Fibroblast of skin of scalp (primary cell): ENCODE measurements around the gene YPEL5.
A peak's percentile ranks its signal among the peaks of the same experiment; 100 is the strongest.

Experiments used
- DNase-seq: peaks from one replicate; pipeline ENCODE4 v3.0.0-alpha.2; 2013

YPEL5 gene

GRCh38 chr2:30172627-30173026 lies 25.8 kb downstream of the YPEL5 start:
- no peak for DNase-seq

- no peak for DNase-seq
These were observed 30.6 kb downstream of the YPEL5 start for GRCh38 chr2:30177440-30177839.

- DNase-seq: no peak
These were observed 31.1 kb downstream of the YPEL5 start for GRCh38 chr2:30177956-30178355.

GRCh38 chr2:30178618-30179434 lies 32.0 kb downstream of the YPEL5 start:
- peak; percentile 29 for DNase-seq

GRCh38 chr2:30179536-30179935 lies 32.7 kb downstream of the YPEL5 start:
- DNase-seq: no peak

GRCh38 chr2:30180226-30180625 lies 33.4 kb downstream of the YPEL5 start:
- DNase-seq: no peak

- DNase-seq: no peak
These were observed 34.4 kb downstream of the YPEL5 start for GRCh38 chr2:30181176-30181575.

GRCh38 chr2:30184035-30184434 lies 37.2 kb downstream of the YPEL5 start:
- no peak for DNase-seq

- DNase-seq: no peak
These were observed 38.4 kb downstream of the YPEL5 start for GRCh38 chr2:30185178-30185577.

- no peak for DNase-seq
These were observed 41.5 kb downstream of the YPEL5 start for GRCh38 chr2:30188292-30188691.

GRCh38 chr2:30190637-30191036 lies 43.8 kb downstream of the YPEL5 start:
- no peak for DNase-seq

GRCh38 chr2:30191107-30191506 lies 44.3 kb downstream of the YPEL5 start:
- no peak for DNase-seq

GRCh38 chr2:30191819-30192271 lies 45.0 kb downstream of the YPEL5 start:
- DNase-seq: no peak

GRCh38 chr2:30192314-30192713 lies 45.5 kb downstream of the YPEL5 start:
- peak; percentile 13 for DNase-seq

GRCh38 chr2:30193104-30193681 lies 46.4 kb downstream of the YPEL5 start:
- DNase-seq: peak; percentile 31

GRCh38 chr2:30194421-30194820 lies 47.6 kb downstream of the YPEL5 start:
- no peak for DNase-seq

- no peak for DNase-seq
These were observed 48.2 kb downstream of the YPEL5 start for GRCh38 chr2:30195016-30195415.

- no peak for DNase-seq
These were observed 50.9 kb downstream of the YPEL5 start for GRCh38 chr2:30197570-30198192.

GRCh38 chr2:30201990-30202389 lies 55.2 kb downstream of the YPEL5 start:
- no peak for DNase-seq

GRCh38 chr2:30203156-30203555 lies 56.3 kb downstream of the YPEL5 start:
- no peak for DNase-seq

GRCh38 chr2:30204281-30204680 lies 57.5 kb downstream of the YPEL5 start:
- DNase-seq: no peak

- DNase-seq: no peak
These were observed 58.6 kb downstream of the YPEL5 start for GRCh38 chr2:30205456-30205855.
